Ascending aorta (tissue), 2 donors: Measurements from ENCODE around the gene TYMP. TPM values are rescaled to one million over a fixed set of nuclear protein-coding genes. Genes with fewer than 3 reads are reported as not detected.

Source experiments
- DNase-seq, 2 donors: peaks; one replicate each; pipeline ENCODE4 v3.0.0-alpha.2; 2019; ENCODE audit warnings: low spot score in 2 of 2
- H3K27ac ChIP-seq, 2 donors: fragments of 200-600 bp; sonication (generic); one replicate each; pipeline ENCODE4 v1.5.1; 2016 to 2017; ENCODE audit warnings: mild to moderate bottlenecking in 1 of 2
- H3K27me3 ChIP-seq: fragments of 200-600 bp; sonication (generic); one replicate; pipeline ENCODE4 v1.5.1; 2017
- H3K36me3 ChIP-seq, 2 donors: fragments of 200-600 bp; sonication (generic); one replicate each; pipeline ENCODE4 v1.5.1; 2016
- H3K4me1 ChIP-seq, 2 donors: fragments of 200-600 bp; sonication (generic); one replicate each; pipeline ENCODE4 v1.5.1; 2016 to 2017; ENCODE audit warnings: mild to moderate bottlenecking in 1 of 2
- H3K4me3 ChIP-seq, 2 donors: fragments of 200-600 bp; sonication (generic); one replicate each; pipeline ENCODE4 v1.5.1; 2016 to 2017; ENCODE audit warnings: mild to moderate bottlenecking in 1 of 2
- H3K9me3 ChIP-seq, 2 donors: fragments of 200-600 bp; sonication (generic); one replicate each; pipeline ENCODE4 v1.5.1; 2016
- intact Hi-C: fragments of 100-400 bp; cut with DNase I; formaldehyde crosslinking; loops from one replicate; pipeline ENCODE4 v1.15.1; 2023
- total RNA-seq: library from RNA; depleted of rRNA; stranded (reverse); fragments of >200 nt; gene quantifications from one replicate; pipeline ENCODE4 v1.1.0, GENCODE V29; 2016
- TF ChIP-seq, protein P1 (sequence below), 3 experiments: fragments of 200-600 bp in 2 of 3; fragments of 450-650 bp in 1 of 3; sonication (generic) in 2 of 3; IDR thresholded peaks; one replicate each; pipeline ENCODE4 v1.5.1; 2016 to 2019; ENCODE audit warnings: antibody characterized with exemption in 3 of 3, mild to moderate bottlenecking in 1 of 3, moderate library complexity in 1 of 3

TYMP gene
- total RNA-seq, 1 donor from 2014 or later, result 150 TPM

DNA sequence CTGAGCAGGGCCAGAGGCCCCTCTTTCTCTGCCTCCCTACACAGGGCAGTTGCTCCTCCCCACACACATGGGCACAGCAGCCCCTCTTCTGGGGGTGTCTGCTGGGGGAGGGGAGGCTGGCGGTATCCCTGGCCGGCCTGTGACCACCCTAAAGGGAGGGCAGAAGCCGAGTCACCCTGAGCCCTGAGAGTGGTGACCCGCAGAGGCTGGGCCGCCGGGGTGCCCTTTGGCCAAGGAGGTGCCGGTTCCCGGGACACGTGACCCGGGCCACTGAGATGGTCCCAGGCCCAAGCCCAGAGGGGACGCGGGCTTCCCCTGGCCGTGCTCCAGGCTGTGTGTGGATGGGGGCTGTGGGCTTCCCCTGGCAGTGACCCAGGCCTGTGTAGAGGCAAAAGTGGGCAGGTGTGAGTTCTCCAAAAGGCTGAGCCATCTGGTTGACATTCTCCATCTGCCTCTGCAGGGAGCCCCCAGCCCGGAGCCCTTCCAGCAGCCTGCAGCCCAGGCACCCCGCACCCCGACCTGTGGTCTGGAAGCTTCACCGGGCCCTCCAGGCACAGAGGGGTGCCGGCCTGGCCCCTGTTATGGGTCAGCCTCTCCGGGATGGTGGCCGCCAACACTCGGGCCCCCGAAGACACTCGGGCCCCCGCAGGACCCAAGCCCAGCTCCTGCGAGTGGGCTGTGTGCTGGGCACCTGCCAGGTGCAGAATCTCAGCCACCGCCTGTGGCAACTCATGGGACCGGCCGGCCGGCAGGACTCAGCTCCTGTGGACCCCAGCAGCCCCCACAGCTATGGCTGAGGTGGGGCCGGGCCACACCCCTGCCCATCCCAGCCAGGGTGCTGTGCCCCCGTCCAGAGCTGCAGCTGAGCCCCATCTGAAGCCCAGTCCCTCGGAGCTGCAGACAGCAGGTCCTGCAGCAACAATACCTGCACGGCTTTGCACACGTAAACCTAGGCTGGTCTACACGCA is 47.4 kb downstream of the TYMP start:
- Histone ChIP-seq H3K4me3 (peak overlapping the region in 1 of 2 donors; percentile 58), H3K9me3 (no peaks in the 10 kb centered on the region), H3K4me1 (peaks cover 0 to 3% of the 10 kb centered on the region in 2 donors), H3K36me3 (no peaks in the 10 kb centered on the region), H3K27me3 (peaks cover 20% of the 10 kb centered on the region), H3K27ac (no peak overlapping the region)
- TF ChIP-seq, protein P1, sequence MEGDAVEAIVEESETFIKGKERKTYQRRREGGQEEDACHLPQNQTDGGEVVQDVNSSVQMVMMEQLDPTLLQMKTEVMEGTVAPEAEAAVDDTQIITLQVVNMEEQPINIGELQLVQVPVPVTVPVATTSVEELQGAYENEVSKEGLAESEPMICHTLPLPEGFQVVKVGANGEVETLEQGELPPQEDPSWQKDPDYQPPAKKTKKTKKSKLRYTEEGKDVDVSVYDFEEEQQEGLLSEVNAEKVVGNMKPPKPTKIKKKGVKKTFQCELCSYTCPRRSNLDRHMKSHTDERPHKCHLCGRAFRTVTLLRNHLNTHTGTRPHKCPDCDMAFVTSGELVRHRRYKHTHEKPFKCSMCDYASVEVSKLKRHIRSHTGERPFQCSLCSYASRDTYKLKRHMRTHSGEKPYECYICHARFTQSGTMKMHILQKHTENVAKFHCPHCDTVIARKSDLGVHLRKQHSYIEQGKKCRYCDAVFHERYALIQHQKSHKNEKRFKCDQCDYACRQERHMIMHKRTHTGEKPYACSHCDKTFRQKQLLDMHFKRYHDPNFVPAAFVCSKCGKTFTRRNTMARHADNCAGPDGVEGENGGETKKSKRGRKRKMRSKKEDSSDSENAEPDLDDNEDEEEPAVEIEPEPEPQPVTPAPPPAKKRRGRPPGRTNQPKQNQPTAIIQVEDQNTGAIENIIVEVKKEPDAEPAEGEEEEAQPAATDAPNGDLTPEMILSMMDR (IDR thresholded peaks at IDR 0.05), result no peak
- intact Hi-C loops, result no loop called here
- no peak for DNase-seq

DNA sequence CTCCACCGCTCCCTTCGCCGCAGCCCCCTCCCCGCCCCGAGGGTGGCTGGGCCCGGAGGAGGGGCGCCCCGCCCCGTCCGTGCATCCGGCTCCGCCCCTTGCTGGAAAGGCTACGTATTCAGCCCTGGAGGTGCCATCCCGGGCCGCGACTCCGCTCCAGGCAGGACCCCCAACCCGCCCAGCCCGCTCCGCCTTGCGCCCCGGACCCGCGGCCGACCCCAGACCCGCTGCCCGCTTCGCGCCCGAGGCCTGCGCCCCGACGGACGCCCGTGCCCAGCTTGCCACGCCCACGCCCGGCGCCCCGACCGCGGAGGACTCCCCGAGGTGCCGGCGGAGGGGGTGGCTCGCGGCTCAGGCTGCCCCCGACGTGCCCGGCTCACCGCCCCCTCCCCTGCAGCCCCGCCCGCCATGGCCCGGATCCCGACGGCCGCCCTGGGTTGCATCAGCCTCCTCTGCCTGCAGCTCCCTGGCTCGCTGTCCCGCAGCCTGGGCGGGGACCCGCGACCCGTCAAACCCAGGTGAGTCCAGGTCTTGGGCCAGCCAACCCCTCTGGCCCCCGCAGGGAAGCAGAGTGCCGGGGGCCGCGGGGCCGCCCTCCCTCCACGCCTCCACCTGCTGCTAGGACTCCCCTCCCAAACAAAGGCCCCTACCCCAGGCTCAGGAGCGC is 48.2 kb downstream of the TYMP start, which contains the start of gene ADM2:
Gene ADM2, plus strand, starts transcription at position 104 of the 667 bp plus-strand sequence. Its CDS starts 305 bp downstream, at position 409.
- TF ChIP-seq, protein P1 (IDR thresholded peaks at IDR 0.05), result no peak

DNA sequence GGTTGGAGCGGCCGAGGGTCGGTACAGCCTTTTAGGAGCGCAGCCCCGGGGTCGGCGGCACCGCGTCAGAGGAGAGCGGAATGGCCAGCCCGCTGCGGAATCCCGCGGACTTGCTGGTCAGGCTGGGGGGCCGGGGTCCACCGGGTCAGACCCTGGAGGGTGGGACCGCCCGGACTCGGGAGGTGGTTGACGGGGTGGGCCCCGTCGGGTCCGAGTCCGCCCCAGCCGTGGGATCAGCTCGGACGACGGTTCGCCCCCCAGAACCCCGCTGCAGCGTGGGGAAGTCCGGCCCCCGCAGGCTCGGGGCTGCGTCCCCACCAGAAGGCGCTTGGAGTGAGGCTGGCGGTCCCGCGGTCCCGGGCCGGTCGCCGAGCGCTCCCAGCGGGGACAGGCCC is 48.8 kb downstream of the TYMP start:
- no peak overlapping the region for H3K27ac ChIP-seq
- TF ChIP-seq, protein P1 (IDR thresholded peaks at IDR 0.05), result no peak
- H3K36me3 ChIP-seq, result no peaks in the 10 kb centered on the region
- no peaks in the 10 kb centered on the region for H3K9me3 ChIP-seq
- peaks cover 20% of the 10 kb centered on the region for H3K27me3 ChIP-seq
- intact Hi-C loops, result no loop called here
- peak overlapping the region; percentile 54 to 58 for H3K4me3 ChIP-seq
- H3K4me1 ChIP-seq, result peaks cover 0 to 3% of the 10 kb centered on the region in 2 donors
- DNase-seq, result no peak

More for the DNA sequence above, 48.2 kb downstream of the TYMP start, which contains the start of gene ADM2:
- Histone ChIP-seq H3K4me3 (peak within 1 kb of the TSS; percentile 54 to 58), H3K4me1 (peaks cover 0 to 3% of the 10 kb centered on the region in 2 donors), H3K9me3 (no peaks in the 10 kb centered on the region), H3K36me3 (no peaks in the 10 kb centered on the region), H3K27me3 (peaks cover 20% of the 10 kb centered on the region), H3K27ac (no peak within 1 kb of the TSS)
- intact Hi-C loops, result no loop called here
- DNase-seq, result no peak

DNA sequence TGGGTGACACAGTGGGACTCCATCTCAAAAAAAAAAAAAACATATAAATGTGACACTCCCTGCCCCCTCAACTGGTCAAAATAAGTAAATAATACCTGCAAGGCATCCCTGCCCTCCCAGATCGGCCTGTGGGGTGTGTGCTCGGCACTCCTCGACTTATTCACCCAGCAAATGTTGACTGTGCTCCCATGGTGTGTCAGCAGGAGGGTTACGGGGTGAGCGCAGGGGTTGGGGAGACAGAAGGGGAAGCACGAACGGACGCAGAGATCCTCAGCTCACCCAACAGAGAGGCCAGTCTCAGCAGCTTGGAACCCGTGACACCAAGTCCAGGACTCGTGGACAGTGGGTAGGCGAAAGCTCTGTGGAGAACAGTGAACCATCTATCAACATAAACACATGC is 50.1 kb downstream of the TYMP start:
- Histone ChIP-seq H3K36me3 (no peaks in the 10 kb centered on the region), H3K27ac (no peak overlapping the region), H3K27me3 (peaks cover 20% of the 10 kb centered on the region), H3K9me3 (no peaks in the 10 kb centered on the region), H3K4me1 (peaks cover 5 to 6% of the 10 kb centered on the region in 2 donors), H3K4me3 (no peak overlapping the region)
- TF ChIP-seq, protein P1 (IDR thresholded peaks at IDR 0.05), result no peak
- DNase-seq, result no peak
- intact Hi-C loops, result no loop called here

DNA sequence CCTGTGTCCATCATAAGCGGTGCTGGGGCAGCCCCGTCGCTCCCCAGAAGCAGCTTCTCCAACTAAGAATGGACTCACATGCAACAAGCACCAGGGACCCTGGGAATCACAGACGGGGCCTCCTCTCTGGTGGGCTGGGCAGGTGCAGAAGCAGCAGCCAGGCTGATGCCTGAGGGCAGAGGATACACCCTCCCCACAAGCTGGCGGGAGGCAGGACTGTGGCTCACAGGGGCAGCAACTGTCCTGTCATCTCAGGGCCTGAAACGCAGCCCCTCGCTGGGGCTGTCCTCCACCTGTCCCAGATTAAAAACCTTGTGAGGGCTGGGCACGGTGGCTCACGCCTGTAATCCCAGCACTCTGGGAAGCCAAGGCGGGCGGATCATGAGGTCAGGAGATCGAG is 51.9 kb downstream of the TYMP start:
- no peak for DNase-seq
- Histone ChIP-seq H3K9me3 (no peaks in the 10 kb centered on the region), H3K27me3 (peaks cover 20% of the 10 kb centered on the region), H3K27ac (no peak overlapping the region), H3K36me3 (no peaks in the 10 kb centered on the region), H3K4me3 (no peak overlapping the region), H3K4me1 (peaks cover 16 to 19% of the 10 kb centered on the region in 2 donors)
- TF ChIP-seq, protein P1 (IDR thresholded peaks at IDR 0.05), result no peak
- intact Hi-C loops, result no loop called here
